ENCODE measurements around the gene IMMP2L.

- TF ChIP-seq NR2C2 (CRISPR knock-in tag; IDR thresholded peaks at IDR 0.05) (no peak), CTCF (IDR thresholded peaks at IDR 0.05) (no peak), KAT7 (CRISPR knock-in tag; IDR thresholded peaks at IDR 0.05; ENCODE audit: borderline replicate concordance) (no peak)
These were observed 614.0 kb downstream of the IMMP2L start for GRCh38 chr7:110948280-110948679.

Measured in WTC11 (cell line).